GM19467 (cell line): Measurements from ENCODE around the gene HM13.
A peak's percentile ranks its signal among the peaks of the same experiment; 100 is the strongest.
"Not testable (repeated sequence)": the region's sequence is repeated elsewhere in the genome, so short reads cannot be mapped to it uniquely, and the experiment has no call there.

Source experiments
- ATAC-seq: cut with Tn5 transposase; IDR thresholded peaks from one replicate; pipeline ENCODE4 v1.9.1; 2021; ENCODE audit warnings: mild to moderate bottlenecking, moderate library complexity; ENCODE audit not compliant: unreplicated experiment

The HM13 gene

DNA sequence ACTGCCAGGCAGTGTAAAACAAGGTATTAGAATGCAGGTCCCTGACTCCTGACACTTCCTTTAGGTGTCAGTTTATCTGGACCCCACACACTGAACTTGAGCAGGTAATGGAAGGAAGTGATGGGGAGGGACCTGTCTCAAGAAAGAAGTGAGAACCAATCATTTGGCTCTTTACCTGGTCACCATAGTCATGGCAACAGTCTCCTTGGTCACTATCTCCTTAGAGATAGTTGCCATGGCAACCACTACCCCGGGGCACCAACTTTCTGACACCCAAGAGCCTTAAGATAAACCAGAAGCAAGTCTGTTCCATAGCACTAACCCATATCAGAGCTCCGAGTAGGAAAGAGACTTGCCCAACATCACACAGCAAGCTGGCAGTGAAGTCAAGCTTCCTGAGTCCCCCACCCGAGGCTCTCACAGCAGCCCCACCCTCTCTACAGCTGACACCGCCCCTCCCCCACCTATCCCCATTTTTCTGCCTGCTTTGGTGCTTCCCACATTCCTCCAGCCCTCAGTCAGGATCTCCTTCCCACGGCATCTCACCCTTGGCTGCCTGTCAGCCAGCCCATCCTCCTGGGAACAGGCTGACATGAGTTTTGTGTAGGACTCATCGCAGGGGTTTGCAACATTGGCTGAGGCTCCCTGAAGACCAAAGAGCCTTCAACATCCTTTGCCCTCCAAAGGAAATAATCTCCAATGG lies 16.3 kb upstream of the HM13 start:
- no peak for ATAC-seq

DNA sequence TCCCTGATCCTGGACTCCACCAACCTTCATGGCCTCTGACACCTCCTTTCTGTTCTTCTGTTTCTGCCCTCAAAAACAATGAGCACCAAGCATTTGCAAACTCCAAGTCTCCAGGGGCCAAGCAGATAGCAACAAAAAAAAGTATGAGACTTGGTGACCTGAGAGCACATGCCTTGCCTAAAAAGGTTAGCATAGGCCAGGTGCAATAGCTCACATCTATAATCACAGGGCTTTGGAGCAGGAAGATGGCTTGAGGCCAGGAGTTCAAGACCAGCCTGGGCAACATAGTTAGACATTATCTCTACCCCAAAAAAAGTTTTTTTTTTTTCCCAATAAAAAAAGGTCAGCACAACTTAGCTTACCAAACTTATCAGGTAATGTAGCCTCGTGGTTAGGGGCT lies 13.7 kb upstream of the HM13 start:
- ATAC-seq, result no peak

DNA sequence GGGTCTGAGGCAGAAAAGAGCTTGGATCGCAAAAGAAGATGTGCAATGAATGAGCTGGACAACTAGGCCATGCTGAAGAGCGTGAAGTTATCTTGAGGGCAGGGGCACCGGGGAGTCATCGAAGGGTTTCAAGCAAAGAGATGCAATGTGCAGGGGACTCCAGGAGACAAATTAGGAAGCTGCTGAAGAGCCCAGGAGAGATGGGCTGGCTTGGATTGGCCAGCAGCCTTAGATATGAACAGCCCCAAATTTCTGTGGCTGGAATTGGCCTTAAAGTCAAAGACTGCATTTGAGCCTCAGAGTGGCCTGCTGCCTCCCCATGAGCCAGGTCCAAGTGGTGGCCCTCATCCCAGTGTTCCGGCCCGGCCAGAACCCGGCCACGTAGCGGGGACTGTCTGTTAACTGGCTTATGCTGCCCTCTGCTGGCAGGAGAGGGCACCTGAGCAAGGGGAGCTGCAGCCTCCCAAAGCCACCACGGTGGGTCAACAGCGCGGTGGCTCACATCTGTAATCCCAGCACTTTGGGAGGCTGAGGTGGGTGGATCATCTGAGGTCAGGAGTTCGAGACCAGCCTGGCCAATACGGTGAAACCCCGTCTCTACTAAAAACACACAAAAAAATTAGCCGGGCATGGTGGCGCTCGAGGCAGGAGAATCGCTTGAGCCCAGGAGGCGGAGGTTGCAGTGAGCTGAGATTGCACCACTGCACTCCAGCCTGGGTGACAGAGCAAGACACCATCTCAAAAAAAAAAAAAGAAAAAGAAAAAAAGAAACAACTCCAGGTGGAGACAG lies 11.2 kb upstream of the HM13 start:
- ATAC-seq, result peak; percentile 94

DNA sequence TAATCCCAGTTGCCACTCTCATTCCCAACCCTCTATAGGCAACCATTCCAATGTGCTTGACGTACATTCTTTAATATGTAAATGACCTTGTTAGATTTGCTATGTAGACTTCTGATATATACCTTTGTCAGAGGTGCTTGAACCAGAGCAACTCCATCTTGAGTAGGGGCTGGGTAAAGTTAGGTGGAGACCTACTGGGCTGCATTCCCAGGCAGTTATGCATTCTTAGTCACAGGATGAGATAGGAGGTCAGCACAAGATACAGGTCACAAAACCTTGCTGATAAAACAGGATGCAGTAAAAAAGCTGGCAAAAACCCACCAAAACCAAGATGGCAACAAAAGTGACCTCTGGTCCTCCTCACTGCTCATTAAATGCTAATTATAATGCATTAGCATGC lies 8.3 kb upstream of the HM13 start:
- ATAC-seq, result no peak

DNA sequence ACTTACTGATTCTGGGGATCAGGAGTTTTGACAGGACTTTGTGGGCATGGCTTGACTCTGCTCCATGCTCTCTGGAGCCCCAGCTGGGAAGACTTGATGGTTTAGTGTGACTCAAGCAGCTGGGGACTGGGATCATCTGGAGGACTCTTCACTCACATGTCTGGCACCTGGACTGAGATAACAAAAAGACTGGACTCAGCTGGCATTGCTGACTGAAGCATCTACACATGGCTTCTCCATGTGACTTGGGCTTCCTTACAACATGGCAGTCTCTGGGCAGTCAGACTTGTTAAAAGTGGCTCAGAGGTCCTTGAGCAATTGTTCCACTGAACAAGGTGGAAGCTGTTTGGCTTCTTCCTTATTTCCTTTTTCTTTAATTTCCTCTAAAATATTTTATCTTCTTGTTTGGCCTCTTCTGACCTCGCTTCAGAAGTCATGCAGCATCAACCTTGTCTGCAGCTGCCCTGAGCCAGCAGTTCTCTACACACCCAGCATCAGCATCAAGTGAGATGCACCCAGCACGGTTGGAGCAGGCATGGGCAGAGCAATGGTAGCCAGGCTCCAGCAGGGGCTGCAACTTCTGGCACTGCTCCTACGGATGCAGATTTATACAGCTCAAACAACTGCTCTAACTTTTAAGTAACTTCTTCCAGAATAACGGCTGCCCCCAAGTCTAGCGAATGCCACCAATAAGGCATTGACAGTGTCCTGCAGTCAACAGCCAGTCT lies 5.6 kb upstream of the HM13 start:
- ATAC-seq, result no peak

DNA sequence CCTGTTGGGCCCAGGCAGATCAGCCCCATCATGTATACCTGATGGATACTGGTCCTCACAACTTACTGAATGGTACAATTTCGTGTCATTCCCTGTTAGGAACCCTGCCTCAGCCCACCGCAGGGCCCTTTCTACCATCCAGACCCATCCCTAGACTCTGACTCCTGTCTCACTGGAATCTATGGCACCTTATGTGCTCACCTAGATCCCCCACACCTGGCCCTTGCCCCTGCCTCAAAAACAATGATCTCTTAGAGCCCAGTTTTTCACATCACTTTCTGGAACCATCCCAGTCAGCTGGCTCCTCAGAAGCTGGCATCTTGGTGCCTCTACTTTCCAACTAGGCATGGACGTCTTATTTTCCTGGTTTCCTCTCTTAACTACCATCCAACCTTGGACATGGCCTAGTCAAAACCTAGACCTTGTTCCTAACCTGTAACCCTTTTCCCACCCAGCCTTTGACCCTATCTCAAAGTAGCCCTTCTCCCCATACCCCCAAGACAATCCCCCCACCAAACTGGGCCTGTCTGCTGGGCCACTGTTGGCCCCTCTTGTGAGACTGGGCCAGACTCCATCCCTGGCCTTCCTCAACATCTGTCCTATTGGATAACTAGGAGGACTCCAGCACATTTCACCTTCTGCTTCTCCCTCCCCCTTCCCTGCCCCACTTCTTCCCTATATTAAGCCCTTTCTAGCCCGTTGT lies 981 bp downstream of the HM13 start:
- ATAC-seq, result no peak

DNA sequence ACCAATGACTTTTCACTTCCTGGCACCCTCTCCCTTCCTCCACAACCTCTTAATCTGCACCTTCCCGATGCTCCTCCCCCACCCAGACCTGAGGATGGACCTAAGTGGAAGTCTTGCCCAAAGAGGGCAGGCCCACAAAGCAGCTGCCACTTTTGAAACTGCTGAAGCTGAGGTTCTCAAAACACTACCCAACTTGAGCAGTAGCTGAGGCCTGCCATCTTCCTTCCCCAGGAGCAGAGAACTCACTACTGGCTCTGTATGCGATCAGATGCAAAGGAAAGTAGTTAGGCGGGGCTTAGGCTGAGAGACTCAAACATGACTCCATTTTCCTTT lies 1.5 kb downstream of the HM13 start:
- no peak for ATAC-seq

DNA sequence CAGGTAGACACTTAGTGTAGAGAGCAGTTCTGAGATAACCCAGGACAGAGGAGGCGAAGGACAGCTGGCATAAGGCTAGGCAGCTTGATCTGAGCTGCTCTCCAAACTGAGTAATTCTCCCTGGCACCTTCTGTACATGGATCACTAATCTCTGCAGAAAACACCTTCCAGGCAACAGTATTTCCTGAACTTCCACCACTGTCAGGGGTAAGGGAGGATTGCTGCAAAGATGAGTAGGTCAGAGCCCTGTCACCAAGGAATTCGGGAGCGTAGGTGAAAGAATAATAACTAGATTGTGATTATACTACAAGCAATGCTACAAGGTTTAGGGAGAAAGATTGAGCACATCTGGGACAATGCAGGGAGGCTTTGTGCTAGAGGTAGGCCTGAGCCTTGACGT lies 1.9 kb downstream of the HM13 start:
- no peak for ATAC-seq

DNA sequence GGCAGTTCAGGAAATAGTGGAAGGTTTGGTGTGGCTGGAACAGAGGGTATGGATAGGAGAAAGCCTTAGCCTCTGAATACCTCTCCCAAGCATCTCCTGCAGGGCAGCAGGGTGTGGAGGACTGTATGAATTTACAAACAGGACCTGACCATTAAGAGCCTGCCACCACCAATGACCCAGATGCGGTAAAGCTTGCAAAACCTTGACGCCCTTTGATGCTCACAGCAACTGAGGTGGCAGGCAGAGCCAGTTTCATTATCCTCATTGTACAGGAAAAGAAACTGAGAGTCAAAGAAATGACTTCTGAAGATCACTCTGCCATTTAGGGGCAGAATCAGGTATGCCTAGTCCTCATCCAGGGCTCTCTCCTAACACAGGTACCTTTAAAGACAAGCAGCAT lies 2.4 kb downstream of the HM13 start:
- ATAC-seq, result no peak

DNA sequence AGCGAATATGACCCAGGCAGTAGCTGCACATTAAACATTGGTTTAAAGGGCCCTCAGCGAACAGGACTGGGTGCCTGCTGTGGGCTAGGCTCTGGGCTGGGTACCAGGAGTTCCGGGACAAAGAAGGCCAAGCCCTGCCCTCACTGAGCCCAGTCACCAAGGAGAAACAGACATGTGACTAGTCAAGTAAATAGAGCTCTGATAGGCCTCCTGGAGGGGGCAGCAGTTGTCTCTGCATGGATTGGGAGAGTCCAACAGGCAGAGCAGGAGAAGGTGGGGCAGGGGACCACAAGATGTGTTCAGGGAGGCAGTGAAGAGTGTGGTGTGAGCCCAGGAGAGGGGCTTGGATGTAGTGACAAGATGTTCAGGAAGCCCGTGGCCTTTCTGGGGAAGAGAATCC lies 3.1 kb downstream of the HM13 start:
- no peak for ATAC-seq

DNA sequence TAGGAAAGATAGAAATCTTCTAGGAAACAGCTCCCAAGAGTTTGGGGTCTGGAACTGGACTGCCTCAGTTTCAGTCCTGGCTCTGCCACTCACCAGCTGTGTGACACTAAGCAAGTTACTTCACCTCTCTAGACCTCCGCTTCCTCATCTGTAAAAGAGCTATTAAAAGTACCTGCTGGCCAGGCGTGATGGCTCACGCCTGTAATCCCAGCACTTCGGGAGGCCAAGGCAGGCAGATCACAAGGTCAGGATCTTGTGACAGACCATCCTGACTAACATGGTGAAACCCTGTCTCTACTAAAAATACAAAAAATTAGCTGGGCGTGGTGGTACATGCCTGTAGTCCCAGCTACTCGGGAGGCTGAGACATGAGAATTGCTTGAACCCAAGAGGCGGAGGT lies 7.0 kb downstream of the HM13 start:
- ATAC-seq, result not testable (repeated sequence)

DNA sequence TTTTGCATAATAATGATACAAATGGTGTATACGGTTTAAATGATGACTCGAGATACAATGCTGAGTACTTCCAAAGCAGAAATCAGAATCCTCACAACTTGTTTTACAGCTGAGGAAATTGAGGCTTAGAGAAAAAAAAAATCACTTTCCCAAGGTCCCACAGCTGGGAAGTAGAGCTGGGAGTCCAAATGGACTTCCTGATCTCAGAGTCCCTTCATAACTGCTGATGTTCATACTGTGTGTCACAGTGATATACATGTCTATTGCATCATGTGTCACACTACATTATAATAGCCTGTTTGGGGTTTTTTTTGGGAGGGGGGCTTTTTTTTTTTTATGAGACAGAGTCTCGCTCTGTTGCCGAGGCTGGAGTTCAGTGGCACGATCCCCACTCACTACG lies 8.5 kb downstream of the HM13 start:
- ATAC-seq, result no peak

DNA sequence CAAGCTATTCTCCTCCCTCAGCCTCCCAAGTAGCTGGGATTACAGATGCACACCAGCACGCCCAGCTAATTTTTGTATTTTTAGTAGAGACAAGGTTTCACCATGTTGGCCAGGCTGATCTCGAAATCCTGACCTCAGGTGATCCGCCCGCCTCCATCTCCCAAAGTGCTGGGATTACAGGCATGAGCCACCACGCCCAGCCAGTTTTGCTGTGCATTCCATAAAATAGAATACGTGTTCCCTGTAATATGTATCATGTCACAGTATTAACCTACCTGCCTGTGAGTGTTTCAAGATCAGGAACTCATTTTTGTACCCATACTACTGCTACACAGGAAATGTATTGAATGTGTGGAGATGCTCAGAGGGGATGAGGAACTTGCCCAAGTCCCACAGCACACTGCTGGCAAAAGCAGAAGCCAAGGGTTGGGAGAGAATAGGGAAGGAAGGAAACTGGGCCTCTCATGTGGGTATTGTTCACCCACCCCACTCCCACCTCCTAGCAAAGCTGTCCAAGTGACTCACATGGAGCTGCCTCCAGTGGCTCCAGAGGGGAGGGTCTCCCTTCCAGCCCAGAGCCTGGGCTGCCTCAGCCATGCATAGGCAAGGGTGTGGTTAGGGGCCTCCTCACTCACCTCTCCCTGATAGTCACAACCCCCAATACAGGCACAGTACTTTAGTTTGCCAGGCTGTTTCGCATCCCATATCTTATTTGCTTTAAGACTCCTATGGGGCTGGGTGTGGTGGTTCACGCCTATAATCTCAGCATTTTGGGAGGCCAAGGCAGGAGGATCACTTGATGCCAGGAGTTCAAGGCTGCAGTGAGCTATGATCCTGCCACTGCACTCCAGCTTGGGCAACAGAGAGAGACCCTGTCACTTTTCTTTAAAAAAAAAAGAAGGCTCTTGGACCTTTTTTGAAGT lies 9.4 kb downstream of the HM13 start:
- no peak for ATAC-seq

DNA sequence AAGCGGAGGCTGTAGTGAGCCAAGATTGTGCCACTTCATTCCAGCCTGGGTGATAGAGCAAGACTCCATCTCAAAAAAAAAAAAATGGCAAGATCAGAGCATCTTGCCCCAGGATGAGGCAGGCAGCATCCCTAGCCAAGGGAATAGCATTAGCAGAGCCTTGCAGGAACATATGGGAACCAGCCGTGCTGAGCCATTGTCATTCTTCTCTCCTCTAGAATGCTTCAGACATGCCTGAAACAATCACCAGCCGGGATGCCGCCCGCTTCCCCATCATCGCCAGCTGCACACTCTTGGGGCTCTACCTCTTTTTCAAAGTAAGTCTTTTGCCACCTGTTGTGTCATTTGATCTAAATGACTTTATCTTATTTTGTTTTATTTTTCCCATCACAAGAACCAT lies 13.0 kb downstream of the HM13 start:
- ATAC-seq, result no peak

DNA sequence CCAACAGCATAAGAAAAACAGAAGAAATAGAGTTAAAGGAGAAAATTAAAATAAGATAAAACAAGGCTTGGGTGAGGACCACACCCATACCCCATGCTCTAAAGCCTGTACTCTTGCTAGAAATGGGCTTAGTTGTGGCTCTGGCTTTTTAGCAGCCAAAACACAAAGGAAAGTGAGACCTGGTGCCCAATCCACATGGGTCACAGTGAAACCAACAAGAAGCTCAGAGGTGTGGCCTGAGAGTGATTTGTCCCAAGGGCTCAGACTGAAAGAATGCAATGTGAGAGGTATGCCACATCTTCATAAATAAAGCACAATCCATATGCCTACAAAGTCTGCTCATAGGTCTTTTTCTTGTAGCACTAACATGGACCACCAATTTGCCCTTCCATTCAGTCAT lies 21.1 kb downstream of the HM13 start:
- no peak for ATAC-seq

DNA sequence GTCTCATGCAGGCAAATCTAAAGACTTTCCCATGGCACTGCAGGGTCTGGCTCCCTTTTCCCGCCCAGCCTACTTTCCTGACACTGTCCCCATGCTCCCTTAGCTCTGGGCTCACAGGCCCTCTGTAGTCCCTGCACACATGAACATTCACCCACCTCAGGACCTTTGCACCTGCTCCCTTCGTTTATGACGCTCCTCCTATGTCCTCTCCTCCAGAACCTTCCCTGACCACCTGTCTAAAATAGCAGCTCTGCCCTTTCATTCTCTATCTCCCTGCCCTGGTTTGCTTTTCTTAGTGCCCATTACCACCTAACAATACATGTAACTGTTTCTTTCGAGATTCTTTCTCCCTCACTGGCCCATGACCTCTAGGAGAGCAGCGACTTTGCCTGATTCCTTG lies 22.3 kb downstream of the HM13 start:
- ATAC-seq, result no peak

DNA sequence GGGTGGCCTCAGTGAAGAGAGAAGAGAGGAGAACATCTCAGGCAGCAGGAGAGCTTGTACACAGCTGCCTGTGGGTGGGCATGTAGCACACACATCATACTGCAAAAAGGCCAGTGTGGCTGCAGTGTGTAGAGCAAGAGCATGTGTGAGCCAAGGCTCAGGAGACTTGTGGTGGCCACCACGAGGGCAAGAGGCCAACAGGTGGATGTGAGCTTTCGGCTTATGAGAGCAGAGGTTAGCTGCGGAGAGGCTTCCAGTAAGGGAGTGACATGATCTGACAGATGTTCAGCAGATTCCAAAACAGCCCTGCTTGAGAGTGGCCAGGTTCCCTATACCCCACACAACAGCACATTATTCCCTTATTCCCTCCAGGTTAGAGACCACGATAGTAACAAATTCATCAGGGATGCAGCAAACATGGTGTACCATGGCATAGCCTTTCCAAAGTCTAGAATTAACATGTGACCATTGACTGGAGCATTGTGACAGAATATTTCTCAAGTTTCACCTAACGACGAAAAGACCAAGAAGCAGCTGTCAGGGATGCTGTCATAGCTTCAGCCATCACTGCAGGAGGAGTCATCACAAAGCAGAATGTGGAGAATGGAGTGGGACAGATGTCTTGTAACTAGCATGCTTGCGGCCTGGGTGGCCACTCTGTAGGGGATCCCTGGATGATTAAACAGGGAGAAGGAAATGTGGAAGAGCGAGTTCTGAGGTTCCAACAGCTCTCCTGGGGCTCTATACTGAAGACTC lies 23.1 kb downstream of the HM13 start:
- no peak for ATAC-seq

DNA sequence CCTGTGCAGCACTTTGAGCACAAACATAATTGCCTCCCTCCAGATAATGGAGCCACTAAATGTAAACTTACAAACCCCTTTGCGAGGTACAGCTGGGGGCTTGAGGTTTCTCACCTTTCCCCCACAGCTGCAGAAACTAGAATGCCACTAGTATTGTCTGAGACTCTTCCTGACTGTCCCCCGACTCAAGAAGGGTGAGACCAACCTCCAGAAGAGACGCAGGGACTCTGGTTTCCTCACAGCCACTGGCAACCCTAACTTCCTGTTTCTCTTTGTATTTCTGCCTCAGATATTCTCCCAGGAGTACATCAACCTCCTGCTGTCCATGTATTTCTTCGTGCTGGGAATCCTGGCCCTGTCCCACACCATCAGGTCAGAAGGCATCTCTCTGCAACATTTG lies 23.6 kb downstream of the HM13 start:
- no peak for ATAC-seq

DNA sequence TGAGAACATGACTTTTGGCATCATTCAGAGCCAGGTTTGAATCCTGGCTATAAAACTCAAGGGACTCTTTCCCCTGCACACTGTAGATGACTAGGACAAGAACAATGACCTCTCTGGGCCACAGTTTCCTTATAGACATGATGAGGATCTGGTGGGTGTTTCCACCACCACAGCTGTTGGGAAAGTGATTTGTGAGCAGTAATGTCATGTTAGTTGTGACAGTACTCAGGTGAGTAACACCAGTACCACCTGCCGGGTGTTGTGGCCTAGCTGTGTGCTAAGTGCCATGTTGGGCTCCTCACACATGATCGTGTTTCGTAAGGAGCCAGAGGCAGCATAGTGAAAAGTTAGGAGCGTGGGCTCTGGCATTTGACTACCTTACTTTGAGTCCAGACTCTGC lies 24.1 kb downstream of the HM13 start:
- no peak for ATAC-seq

DNA sequence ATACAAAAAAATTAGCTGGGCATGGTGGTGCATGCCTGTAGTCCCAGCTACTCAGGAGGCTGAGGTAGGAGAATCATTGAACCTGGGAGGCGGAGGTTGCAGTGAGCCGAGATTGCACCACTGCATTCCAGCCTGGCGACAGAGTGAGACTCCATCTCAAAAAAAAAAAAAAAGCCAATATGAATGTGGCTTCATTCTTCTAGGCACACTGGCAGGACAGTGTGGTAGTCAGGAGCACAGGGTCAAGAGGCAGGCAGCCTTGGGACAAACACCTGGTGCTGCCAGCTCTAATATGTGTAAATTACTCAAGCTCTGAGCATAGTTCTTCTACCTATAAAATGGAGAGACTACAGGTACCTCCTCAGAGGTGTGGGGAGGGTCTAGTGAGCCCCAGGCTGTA lies 25.4 kb downstream of the HM13 start:
- ATAC-seq, result not testable (repeated sequence)
